ENCODE measurements around the gene TMEM61.

Gene TMEM61

GRCh38 chr1:55007625-55008024 is 27.2 kb downstream of the TMEM61 start:
- no peak for TF ChIP-seq CTCF (conservative IDR thresholded peaks at IDR 0.05)
- H3K27ac ChIP-seq: no peak overlapping the region

GRCh38 chr1:55010194-55010886 is 29.9 kb downstream of the TMEM61 start:
- TF ChIP-seq CTCF (conservative IDR thresholded peaks at IDR 0.05): no peak
- no peak overlapping the region for H3K27ac ChIP-seq

- no peak overlapping the region for H3K27ac ChIP-seq
- TF ChIP-seq CTCF (conservative IDR thresholded peaks at IDR 0.05): no peak
Measured at GRCh38 chr1:55010887-55011217, 30.4 kb downstream of the TMEM61 start.

- TF ChIP-seq CTCF (conservative IDR thresholded peaks at IDR 0.05): no peak
- no peak overlapping the region for H3K27ac ChIP-seq
Measured at GRCh38 chr1:55012661-55013060, 32.2 kb downstream of the TMEM61 start.

GRCh38 chr1:55015123-55015522 is 34.7 kb downstream of the TMEM61 start:
- no peak overlapping the region for H3K27ac ChIP-seq
- TF ChIP-seq CTCF (conservative IDR thresholded peaks at IDR 0.05): no peak

GRCh38 chr1:55015731-55016620 is 35.5 kb downstream of the TMEM61 start:
- no peak overlapping the region for H3K27ac ChIP-seq
- no peak for TF ChIP-seq CTCF (conservative IDR thresholded peaks at IDR 0.05)

GRCh38 chr1:55018395-55018794 is 38.0 kb downstream of the TMEM61 start:
- H3K27ac ChIP-seq: no peak overlapping the region
- TF ChIP-seq CTCF (conservative IDR thresholded peaks at IDR 0.05): no peak

Data from VCaP (cell line).